NB4 (cell line): Measurements from ENCODE around the gene DNAH17.

Experiments
- DNase-seq: peaks from one replicate; pipeline ENCODE4 v3.0.0; 2010; ENCODE audit warnings: low read depth
- H3K4me3 ChIP-seq: one replicate; pipeline ENCODE4 v1.5.1; 2011; ENCODE audit warnings: mild to moderate bottlenecking, low read depth, low read length, moderate library complexity
- MYC ChIP-seq: IDR thresholded peaks from 2 replicates; pipeline ENCODE4 v1.6.1; 2011; ENCODE audit warnings: low read depth, low read length
- POLR2A ChIP-seq: IDR thresholded peaks from 2 replicates; pipeline ENCODE4 v1.6.1; 2011; ENCODE audit warnings: mild to moderate bottlenecking; ENCODE audit not compliant: insufficient read length; ENCODE audit errors: extremely low read depth
- TF ChIP-seq, protein P1 (sequence below): IDR thresholded peaks from 2 replicates; pipeline ENCODE4 v1.6.1; 2011; ENCODE audit warnings: low read depth, low read length
- TF ChIP-seq, protein P2 (sequence below): IDR thresholded peaks from one replicate; pipeline ENCODE4 v1.5.1; 2012; ENCODE audit warnings: low read depth, low read length

The DNAH17 gene

GRCh38 chr17:78529871-78530670 lies 47.1 kb downstream of the DNAH17 start:
- TF ChIP-seq, protein P1, sequence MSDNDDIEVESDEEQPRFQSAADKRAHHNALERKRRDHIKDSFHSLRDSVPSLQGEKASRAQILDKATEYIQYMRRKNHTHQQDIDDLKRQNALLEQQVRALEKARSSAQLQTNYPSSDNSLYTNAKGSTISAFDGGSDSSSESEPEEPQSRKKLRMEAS = no peak
- TF ChIP-seq, protein P2, sequence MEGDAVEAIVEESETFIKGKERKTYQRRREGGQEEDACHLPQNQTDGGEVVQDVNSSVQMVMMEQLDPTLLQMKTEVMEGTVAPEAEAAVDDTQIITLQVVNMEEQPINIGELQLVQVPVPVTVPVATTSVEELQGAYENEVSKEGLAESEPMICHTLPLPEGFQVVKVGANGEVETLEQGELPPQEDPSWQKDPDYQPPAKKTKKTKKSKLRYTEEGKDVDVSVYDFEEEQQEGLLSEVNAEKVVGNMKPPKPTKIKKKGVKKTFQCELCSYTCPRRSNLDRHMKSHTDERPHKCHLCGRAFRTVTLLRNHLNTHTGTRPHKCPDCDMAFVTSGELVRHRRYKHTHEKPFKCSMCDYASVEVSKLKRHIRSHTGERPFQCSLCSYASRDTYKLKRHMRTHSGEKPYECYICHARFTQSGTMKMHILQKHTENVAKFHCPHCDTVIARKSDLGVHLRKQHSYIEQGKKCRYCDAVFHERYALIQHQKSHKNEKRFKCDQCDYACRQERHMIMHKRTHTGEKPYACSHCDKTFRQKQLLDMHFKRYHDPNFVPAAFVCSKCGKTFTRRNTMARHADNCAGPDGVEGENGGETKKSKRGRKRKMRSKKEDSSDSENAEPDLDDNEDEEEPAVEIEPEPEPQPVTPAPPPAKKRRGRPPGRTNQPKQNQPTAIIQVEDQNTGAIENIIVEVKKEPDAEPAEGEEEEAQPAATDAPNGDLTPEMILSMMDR = no peak
- DNase-seq = no peak

GRCh38 chr17:78529251-78529650 lies 47.9 kb downstream of the DNAH17 start:
- TF ChIP-seq MYC (no peak), POLR2A (no peak)
- TF ChIP-seq, protein P1 = no peak
- TF ChIP-seq, protein P2 = no peak
- no peak overlapping the region for H3K4me3 ChIP-seq
- DNase-seq = no peak

More at GRCh38 chr17:78529871-78530670, 47.1 kb downstream of the DNAH17 start:
- no peak overlapping the region for H3K4me3 ChIP-seq

DNA sequence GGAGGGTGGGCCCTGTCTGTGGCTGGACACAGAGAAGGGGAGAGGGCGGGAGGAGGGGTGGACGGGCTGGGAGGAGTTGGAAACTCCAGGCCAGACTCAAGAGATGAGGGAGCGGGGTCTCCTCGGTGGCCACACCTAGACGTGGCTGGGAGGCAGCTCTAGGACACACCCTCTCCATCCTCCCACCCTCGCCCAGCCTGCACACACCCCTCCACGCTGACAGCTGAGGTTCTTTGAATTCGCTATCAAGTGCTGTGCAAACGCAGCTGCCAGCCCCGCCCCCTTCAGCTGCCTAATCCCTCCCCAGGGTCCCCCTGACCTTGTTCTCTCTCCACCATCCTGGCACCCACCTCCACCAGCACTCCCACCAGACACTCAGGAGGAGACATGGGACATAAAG lies 48.7 kb downstream of the DNAH17 start:
- no peak for DNase-seq
- TF ChIP-seq MYC = no peak
- TF ChIP-seq, protein P2 = no peak
- TF ChIP-seq, protein P1 = no peak
- no peak for TF ChIP-seq POLR2A
- H3K4me3 ChIP-seq = no peak overlapping the region

DNA sequence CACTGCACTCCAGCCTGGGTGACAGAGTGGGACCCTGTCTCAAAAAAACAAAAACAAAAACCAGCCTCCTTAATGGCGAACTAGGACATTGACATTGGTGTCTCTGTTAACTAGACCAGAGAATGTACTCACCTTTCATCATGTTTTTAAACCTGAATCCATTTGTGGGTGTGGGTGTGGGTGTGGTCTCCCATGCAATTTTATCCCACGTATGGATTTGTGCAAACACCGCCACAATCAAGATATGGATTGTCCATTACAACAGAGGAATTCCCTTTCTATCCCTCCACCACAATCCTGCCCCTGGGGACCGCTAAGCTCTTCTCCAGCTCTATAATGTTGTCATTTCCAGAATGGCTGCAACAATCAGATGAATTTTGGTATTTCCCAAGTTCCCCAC lies 49.9 kb downstream of the DNAH17 start:
- DNase-seq = no peak
- no peak overlapping the region for H3K4me3 ChIP-seq

GRCh38 chr17:78526231-78527025 lies 50.8 kb downstream of the DNAH17 start:
- no peak overlapping the region for H3K4me3 ChIP-seq
- no peak for DNase-seq
- TF ChIP-seq POLR2A (no peak), MYC (no peak)
- TF ChIP-seq, protein P2 = no peak

More for the DNA sequence above, 49.9 kb downstream of the DNAH17 start:
- TF ChIP-seq, protein P2 = no peak
- TF ChIP-seq, protein P1 = no peak
- TF ChIP-seq POLR2A (no peak), MYC (no peak)
